GM12801 (cell line): ENCODE measurements around the gene OR52B4.

Experiments used
- TF ChIP-seq, protein P1 (sequence below): IDR thresholded peaks from one replicate; pipeline ENCODE4 v1.5.1; 2011; ENCODE audit warnings: control low read depth; ENCODE audit not compliant: insufficient read length; ENCODE audit errors: extremely low read depth

Gene OR52B4

DNA sequence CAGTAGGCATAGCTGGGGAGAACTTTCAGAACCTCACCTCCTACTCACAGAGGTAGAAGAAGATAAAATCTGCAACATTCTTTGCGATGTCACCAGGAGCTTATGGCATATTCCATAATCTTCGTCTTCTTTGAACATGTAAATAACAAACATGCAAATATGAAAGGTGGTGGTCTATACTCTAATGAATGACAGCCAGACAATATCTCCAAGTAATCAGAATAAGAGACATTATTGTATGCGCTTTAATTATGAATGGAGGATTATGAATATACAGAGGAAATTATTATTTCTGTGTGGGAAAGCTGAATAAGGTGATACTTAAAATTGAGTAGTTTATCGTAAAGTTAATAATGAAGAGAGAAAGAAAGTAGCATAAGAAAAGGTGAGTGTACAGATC, at the start of gene OR52B4:
OR52B4 (minus strand) TSS at position 101 of the 400 bp plus-strand sequence; CDS start at position 10, 91 bp downstream.
- TF ChIP-seq, protein P1, sequence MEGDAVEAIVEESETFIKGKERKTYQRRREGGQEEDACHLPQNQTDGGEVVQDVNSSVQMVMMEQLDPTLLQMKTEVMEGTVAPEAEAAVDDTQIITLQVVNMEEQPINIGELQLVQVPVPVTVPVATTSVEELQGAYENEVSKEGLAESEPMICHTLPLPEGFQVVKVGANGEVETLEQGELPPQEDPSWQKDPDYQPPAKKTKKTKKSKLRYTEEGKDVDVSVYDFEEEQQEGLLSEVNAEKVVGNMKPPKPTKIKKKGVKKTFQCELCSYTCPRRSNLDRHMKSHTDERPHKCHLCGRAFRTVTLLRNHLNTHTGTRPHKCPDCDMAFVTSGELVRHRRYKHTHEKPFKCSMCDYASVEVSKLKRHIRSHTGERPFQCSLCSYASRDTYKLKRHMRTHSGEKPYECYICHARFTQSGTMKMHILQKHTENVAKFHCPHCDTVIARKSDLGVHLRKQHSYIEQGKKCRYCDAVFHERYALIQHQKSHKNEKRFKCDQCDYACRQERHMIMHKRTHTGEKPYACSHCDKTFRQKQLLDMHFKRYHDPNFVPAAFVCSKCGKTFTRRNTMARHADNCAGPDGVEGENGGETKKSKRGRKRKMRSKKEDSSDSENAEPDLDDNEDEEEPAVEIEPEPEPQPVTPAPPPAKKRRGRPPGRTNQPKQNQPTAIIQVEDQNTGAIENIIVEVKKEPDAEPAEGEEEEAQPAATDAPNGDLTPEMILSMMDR: no peak

DNA sequence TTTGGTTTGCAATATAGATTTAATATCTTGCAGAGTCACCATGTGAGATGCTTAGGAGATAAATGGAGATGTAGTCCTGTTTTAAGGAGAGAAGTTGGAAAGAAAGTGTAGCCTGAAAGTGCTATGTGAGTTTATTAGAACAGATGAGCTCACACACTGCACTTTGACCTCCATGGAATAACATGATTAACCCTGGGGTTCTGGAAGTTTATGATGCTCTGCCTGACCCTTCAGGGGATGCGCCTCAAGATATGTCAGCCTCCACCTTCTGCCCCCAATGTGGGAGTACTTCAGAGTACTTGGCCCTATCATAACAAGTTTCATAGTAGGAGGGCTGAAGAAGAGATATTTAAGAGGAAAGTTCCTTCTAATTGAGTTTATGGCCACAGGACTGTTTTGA, 48.6 kb upstream of the OR52B4 start:
- TF ChIP-seq, protein P1: no peak

DNA sequence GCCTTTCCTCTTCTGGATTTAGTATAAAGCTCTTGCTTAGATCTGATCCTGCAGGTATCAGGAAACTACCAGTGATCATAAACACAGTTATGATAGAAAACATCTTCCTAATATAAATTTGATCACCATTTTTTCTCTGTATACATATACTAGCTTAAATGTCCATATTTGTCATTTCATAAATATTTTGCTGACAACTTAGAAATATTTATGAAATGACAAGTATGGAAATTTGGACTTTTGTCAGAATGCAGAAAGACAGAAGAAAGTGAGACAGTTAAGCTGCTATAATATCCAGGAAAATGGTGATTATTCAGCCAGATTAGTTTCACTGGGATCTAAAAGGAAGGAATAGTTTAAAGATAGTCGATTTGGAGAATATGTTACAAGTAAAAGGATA, 48.1 kb upstream of the OR52B4 start:
- TF ChIP-seq, protein P1: no peak

DNA sequence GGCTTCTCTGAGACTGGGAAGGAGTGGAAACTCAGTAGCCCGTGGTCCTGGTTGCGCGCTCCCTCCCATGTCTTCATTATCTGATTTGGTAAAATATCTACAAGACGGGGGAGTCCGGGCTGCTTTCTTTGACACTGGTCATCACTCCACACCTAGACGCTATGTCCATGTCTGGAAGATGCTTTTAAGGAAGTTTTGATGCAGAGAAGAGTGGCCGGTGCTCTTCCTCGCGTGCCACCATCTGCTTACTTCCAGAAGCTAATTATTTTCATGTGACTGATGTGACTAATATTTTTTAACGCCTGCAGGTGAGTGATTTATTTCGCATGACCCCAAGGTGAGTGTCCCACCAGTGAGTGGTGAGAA, 25.7 kb upstream of the OR52B4 start:
- TF ChIP-seq, protein P1: no peak

DNA sequence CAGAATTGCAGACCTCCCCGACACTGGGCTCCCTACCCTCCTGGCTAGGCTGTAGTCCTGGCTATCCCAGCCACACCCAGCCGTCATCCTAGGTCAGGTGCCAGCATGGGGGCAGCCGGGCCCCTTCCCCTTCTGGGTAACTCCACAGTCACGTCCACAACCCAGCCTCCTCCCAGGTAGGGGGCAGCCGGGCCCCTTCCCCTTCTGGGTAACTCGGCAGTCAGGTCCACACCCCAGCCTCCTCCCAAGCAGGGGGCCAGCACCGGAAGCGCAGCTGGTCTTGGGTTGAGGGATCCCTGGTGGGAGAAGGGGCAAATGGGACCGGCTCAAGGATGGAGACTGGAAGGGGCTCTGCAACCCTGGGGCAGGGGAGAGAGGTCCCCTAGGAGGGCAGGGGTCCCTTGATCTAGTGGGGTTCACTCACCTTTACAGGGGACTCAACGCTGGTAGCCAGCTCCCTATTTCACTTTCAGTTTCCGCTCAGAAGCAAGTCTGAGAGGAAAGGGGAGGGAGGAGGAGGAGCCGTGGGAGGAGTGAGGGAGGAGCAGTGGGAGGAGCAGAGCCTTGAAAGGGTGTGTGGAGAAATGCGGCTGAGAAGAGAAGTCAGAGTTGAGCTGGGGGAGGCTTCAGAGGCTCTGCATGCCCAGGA, 25.1 kb upstream of the OR52B4 start, which contains the start of gene TRIM21:
TRIM21 (minus strand) TSS at position 494 of the 649 bp plus-strand sequence. CDS start 3,293 bp downstream, outside the sequence.
- TF ChIP-seq, protein P1: no peak

DNA sequence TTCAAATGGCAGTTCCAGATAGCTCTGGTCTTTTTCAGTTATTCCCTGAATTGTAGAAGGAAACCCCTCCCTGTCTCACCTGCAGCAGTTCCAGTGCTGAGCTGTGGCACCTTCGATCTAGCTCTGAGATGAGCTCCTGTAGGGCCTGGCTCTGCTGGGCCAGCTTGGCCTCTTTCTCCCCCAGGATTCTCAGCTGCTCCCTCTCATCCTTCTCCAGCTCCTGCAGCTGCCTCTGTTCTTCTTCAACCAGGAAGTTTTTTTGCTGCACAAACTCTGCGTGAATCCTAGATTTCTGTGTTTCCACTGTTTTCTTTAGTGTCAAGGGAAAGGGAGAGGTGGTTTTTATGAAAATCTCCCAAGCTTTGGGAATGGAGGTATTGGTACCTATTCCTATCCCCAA, 20.0 kb upstream of the OR52B4 start:
- TF ChIP-seq, protein P1: no peak

DNA sequence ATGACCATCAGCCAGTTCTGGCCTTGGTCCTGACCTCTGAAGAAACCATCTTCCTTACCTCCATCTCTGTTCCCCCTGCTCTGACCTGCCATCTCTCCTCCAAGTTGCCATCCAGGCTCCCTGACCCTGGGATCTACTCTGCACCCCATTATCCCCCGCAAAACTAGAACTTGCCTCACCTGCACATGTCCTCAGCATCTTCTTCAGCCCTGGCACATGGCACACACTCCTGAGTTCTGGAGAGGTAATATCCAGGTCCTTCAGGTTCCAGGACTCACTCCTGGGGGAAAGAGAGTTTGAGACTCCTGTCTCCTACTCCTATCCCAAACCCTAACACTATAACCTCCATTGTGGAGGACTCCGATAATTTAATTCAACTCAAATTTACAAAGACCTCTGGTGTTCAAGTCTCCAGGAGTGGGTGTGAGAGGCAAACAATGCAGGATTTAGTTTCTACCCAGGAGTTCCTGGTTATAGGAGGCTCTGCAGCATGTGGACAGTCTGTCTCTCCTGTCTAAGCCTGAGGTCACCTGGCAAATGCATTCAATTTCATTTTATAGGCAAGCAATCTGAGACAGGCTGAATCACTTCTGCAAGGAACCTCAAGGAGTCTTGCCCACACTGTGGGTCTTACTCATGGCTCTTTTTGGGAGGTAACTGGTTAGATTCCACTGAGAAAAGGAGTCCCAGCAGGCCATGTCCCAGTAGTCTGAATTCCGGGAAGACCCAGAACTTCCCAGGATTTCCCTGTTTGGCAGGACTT, 18.0 kb upstream of the OR52B4 start:
- TF ChIP-seq, protein P1: no peak
